ENCODE measurements around the gene WWOX. TPM values are rescaled to one million over a fixed set of nuclear protein-coding genes. Genes with fewer than 3 reads are reported as not detected.

WWOX gene
- total and polyA plus RNA-seq, 2 of the 8 experiments (the other 6 are each of a cell fraction or from before 2014, with no cell fraction given), result 5.4 to 16.7 TPM

DNA sequence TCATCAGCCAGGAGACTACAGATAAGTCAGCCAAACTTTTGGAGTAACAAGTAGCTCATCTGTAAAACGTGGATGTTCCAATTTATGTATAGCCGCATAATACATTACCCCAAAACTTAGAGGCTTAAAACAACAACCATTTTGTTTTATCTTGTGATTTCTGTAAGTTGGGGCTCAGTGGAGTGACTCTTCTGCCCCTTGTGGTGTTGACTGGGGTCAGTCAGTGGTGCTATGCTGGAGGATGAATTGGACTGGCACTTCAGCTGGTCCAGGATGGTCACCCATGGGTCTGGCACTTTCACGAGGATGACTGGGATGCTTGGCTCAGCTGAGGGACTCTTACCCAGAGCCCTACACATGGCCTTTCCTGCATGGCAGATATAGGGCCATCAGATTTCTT is 172.5 kb downstream of the WWOX start:
- FAIRE-seq (no peak), DNase-seq (ENCODE audit: low read depth in 1 of 2, low spot score in 2 of 2) (no peak)
- Histone ChIP-seq H4K20me1 (replicated peaks in 1 of 2; ENCODE audit: control insufficient read depth in 1 of 2, insufficient read depth in 2 of 2, low read length in 2 of 2) (no peaks in the 10 kb centered on the region), H2BK20ac (ENCODE audit: low read length) (no peak overlapping the region), H3K79me2 (ENCODE audit: control insufficient read depth in 1 of 2, insufficient read depth in 2 of 2, low read length in 2 of 2) (no peaks in the 10 kb centered on the region), H2AFZ (ENCODE audit: low read length) (no peak overlapping the region), H3K4ac (replicated peaks; ENCODE audit: insufficient read length, low read depth, low read length) (no peak overlapping the region), H3K4me1 (replicated peaks in 1 of 4; ENCODE audit: control insufficient read depth in 3 of 4, insufficient read depth in 4 of 4, low read length in 3 of 4) (peaks cover 5 to 12% (median 8%) of the 10 kb centered on the region in 4 experiments; a peak in 6 of 7 replicates), H2BK15ac (ENCODE audit: low read length) (no peak overlapping the region), H2AK5ac (ENCODE audit: low read depth, low read length) (no peak overlapping the region), H3K23me2 (ENCODE audit: low read depth, low read length) (no peaks in the 10 kb centered on the region), H3K56ac (replicated peaks; ENCODE audit: insufficient read length, low read depth, low read length) (no peak overlapping the region), H3K27me3 (replicated peaks in 1 of 4; ENCODE audit: control insufficient read depth in 3 of 4, extremely low read depth in 1 of 4, insufficient read depth in 3 of 4, low read length in 3 of 4) (no peaks in the 10 kb centered on the region), H2BK5ac (ENCODE audit: low read depth, low read length) (no peak overlapping the region), H2BK12ac (ENCODE audit: low read depth, low read length) (no peak overlapping the region), H4K91ac (replicated peaks; ENCODE audit: insufficient read length, low read length) (no peak overlapping the region), H3K9ac (replicated peaks in 1 of 4; ENCODE audit: extremely low read depth in 1 of 4, low read depth in 3 of 4, low read length in 3 of 4) (no peak overlapping the region), H3K23ac (ENCODE audit: insufficient read length) (no peak overlapping the region), H3K18ac (ENCODE audit: extremely low read depth, low read length) (no peak overlapping the region), H3K14ac (ENCODE audit: insufficient read length) (no peak overlapping the region), H3K36me3 (ENCODE audit: control insufficient read depth in 2 of 4, insufficient read depth in 4 of 4, low read length in 3 of 4) (0 out of 8 replicates have a peak, but pooled peaks cover 0 to 3% (median 0%) of the 10 kb centered on the region in 4 experiments), H4K8ac (ENCODE audit: extremely low read depth, insufficient read depth, low read length) (no peak overlapping the region), H3K79me1 (ENCODE audit: low read depth, low read length) (no peaks in the 10 kb centered on the region), H2BK120ac (replicated peaks; ENCODE audit: low read depth, low read length) (no peak overlapping the region), H3K4me3 (ENCODE audit: extremely low read depth in 1 of 4, insufficient read depth in 2 of 4, low read depth in 3 of 4, low read length in 4 of 4) (no peak overlapping the region), H3K4me2 (ENCODE audit: insufficient read depth in 1 of 2, low read depth in 2 of 2, low read length in 2 of 2) (no peak overlapping the region), H4K5ac (ENCODE audit: insufficient read length, low read depth, low read length) (no peak overlapping the region), H3K27ac (ENCODE audit: low read depth, low read length) (no peak overlapping the region), H3K9me3 (ENCODE audit: insufficient read depth in 2 of 2, low read depth in 1 of 2, low read length in 1 of 2) (no peaks in the 10 kb centered on the region)
- CTCF ChIA-PET (ENCODE audit: partially characterized antibody), result interaction anchor here (0.8 kb wide), 1 partner anchor 204 kb away, joined by 3 read pairs; no protein-coding TSS in a partner anchor
- TF ChIP-seq FOSL1 (IDR thresholded peaks at IDR 0.05; ENCODE audit: insufficient read depth, low read depth, low read length) (no peak), ATF3 (IDR thresholded peaks at IDR 0.05; ENCODE audit: insufficient read depth, low read depth, low read length) (no peak), SP1 (IDR thresholded peaks at IDR 0.05; ENCODE audit: low read depth, low read length) (no peak), SUZ12 (IDR thresholded peaks at IDR 0.05; ENCODE audit: low read length) (no peak), RXRA (IDR thresholded peaks at IDR 0.05; ENCODE audit: insufficient read depth, low read depth, low read length) (no peak), POU5F1 (IDR thresholded peaks at IDR 0.05; ENCODE audit: low read depth, low read length) (no peak), HDAC2 (IDR thresholded peaks at IDR 0.05; ENCODE audit: borderline replicate concordance in 1 of 2, low read depth in 2 of 2, low read length in 2 of 2) (no peak), TBP (IDR thresholded peaks at IDR 0.05; ENCODE audit: low read depth, low read length) (no peak), TAF7 (optimal IDR thresholded peaks at IDR 0.05; ENCODE audit: borderline replicate concordance, low read depth, low read length) (no peak), GTF2F1 (IDR thresholded peaks at IDR 0.05; ENCODE audit: borderline replicate concordance, low read depth, low read length) (no peak)
- WGBS, 2 experiments (ENCODE audit: extremely low coverage in 1 of 2, insufficient coverage in 1 of 2, insufficient read length in 1 of 2, insufficient replicate concordance in 2 of 2, low coverage in 1 of 2, low lambda C conversion rate in 2 of 2, missing lambda C conversion rate in 1 of 2), result 91% methylated on average over 3 of the region's 3 CpGs; no CpG with 5 or more reads in 1 of the 2 experiments
- POLR2A ChIA-PET (ENCODE audit: partially characterized antibody), result no interaction called here

Data from H1 (cell line).